ENCODE results near the gene TMPRSS13. TPM values are rescaled to one million over a fixed set of nuclear protein-coding genes. Genes with fewer than 3 reads are reported as not detected.

The TMPRSS13 gene
- polyA plus RNA-seq, 1 donor from 2014 or later: not detected

DNA sequence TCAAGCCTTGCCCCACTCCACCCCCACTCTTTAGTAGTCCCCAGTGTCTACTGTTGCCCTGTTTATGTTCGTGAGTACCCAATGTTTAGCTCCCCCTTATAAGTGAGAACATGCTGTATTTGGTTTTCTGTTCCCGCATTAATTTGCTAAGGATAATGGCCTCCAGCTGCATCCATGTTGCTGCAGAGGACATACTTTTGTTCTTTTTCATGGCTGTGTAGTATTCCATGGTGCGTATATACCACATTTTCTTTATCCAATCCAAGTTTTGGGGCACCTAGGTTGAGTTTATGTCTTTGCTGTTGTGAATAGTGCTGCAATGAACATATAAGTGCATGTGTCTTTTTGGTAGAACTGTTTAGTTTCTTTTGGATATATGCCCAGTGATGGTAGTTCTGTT lies 36.6 kb downstream of the TMPRSS13 start:
- Histone ChIP-seq H2AFZ (ENCODE audit: low read depth, low read length) (no peak overlapping the region), H3K27ac (ENCODE audit: low read length) (no peak overlapping the region), H3K79me2 (replicated peaks; ENCODE audit: insufficient read depth, low read length) (no peaks in the 10 kb centered on the region), H3K27me3 (ENCODE audit: insufficient read depth, low read depth, low read length) (no peaks in the 10 kb centered on the region), H3K36me3 (ENCODE audit: insufficient read depth, low read length) (no peaks in the 10 kb centered on the region), H3K4me3 (ENCODE audit: low read length) (no peak overlapping the region), H3K4me2 (ENCODE audit: low read length) (no peak overlapping the region), H3K9me3 (ENCODE audit: low read length) (no peaks in the 10 kb centered on the region), H3F3A (ENCODE audit: insufficient read depth, low read length, poor library complexity, severe bottlenecking) (no peaks in the 10 kb centered on the region), H3K9me2 (ENCODE audit: insufficient read depth, low read length) (no peaks in the 10 kb centered on the region), H4K20me1 (ENCODE audit: insufficient read depth) (no peaks in the 10 kb centered on the region), H3K9ac (ENCODE audit: low read length) (no peak overlapping the region)
- TF ChIP-seq, protein P1, sequence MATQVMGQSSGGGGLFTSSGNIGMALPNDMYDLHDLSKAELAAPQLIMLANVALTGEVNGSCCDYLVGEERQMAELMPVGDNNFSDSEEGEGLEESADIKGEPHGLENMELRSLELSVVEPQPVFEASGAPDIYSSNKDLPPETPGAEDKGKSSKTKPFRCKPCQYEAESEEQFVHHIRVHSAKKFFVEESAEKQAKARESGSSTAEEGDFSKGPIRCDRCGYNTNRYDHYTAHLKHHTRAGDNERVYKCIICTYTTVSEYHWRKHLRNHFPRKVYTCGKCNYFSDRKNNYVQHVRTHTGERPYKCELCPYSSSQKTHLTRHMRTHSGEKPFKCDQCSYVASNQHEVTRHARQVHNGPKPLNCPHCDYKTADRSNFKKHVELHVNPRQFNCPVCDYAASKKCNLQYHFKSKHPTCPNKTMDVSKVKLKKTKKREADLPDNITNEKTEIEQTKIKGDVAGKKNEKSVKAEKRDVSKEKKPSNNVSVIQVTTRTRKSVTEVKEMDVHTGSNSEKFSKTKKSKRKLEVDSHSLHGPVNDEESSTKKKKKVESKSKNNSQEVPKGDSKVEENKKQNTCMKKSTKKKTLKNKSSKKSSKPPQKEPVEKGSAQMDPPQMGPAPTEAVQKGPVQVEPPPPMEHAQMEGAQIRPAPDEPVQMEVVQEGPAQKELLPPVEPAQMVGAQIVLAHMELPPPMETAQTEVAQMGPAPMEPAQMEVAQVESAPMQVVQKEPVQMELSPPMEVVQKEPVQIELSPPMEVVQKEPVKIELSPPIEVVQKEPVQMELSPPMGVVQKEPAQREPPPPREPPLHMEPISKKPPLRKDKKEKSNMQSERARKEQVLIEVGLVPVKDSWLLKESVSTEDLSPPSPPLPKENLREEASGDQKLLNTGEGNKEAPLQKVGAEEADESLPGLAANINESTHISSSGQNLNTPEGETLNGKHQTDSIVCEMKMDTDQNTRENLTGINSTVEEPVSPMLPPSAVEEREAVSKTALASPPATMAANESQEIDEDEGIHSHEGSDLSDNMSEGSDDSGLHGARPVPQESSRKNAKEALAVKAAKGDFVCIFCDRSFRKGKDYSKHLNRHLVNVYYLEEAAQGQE (IDR thresholded peaks at IDR 0.05; ENCODE audit: borderline replicate concordance): no peak
- no peak for TF ChIP-seq MXI1 (conservative IDR thresholded peaks at IDR 0.05; ENCODE audit: poor library complexity, severe bottlenecking)
- no peak for TF ChIP-seq SMC3 (conservative IDR thresholded peaks at IDR 0.05; ENCODE audit: poor library complexity)
- TF ChIP-seq EZH2 (IDR thresholded peaks at IDR 0.05; ENCODE audit: borderline replicate concordance, insufficient read depth, low read length, poor library complexity, severe bottlenecking): no peak
- no peak for TF ChIP-seq POLR2AphosphoS5 (IDR thresholded peaks at IDR 0.05)
- TF ChIP-seq, protein P2, sequence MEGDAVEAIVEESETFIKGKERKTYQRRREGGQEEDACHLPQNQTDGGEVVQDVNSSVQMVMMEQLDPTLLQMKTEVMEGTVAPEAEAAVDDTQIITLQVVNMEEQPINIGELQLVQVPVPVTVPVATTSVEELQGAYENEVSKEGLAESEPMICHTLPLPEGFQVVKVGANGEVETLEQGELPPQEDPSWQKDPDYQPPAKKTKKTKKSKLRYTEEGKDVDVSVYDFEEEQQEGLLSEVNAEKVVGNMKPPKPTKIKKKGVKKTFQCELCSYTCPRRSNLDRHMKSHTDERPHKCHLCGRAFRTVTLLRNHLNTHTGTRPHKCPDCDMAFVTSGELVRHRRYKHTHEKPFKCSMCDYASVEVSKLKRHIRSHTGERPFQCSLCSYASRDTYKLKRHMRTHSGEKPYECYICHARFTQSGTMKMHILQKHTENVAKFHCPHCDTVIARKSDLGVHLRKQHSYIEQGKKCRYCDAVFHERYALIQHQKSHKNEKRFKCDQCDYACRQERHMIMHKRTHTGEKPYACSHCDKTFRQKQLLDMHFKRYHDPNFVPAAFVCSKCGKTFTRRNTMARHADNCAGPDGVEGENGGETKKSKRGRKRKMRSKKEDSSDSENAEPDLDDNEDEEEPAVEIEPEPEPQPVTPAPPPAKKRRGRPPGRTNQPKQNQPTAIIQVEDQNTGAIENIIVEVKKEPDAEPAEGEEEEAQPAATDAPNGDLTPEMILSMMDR (IDR thresholded peaks at IDR 0.05; ENCODE audit: poor library complexity, severe bottlenecking): no peak
- TF ChIP-seq EP300 (conservative IDR thresholded peaks at IDR 0.05; ENCODE audit: poor library complexity, severe bottlenecking): no peak
- TF ChIP-seq TAF1 (IDR thresholded peaks at IDR 0.05; ENCODE audit: low read depth): no peak

DNA sequence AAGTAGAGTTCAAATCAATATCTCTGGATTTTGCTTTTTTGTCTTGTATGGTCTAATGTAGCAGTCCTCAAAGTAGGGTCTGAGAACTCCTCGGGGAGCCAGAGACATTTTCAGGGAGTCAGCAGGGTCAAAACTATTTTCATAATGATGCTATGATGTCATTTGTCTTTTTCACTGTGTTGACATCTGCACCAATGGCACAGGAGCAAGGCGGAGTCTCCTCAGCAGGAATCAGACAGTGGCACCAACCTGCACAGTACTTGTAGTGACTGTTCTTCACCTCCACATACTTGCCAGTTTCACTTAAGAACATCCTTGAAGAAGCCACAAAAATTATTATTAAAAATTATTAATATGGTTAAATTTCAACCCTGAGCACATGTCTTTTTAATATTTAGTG lies 37.8 kb downstream of the TMPRSS13 start:
- no peaks in the 10 kb centered on the region for H3K79me2 ChIP-seq (replicated peaks; ENCODE audit: insufficient read depth, low read length)
- no peak for TF ChIP-seq TAF1 (IDR thresholded peaks at IDR 0.05; ENCODE audit: low read depth)
- no peak for TF ChIP-seq MXI1 (conservative IDR thresholded peaks at IDR 0.05; ENCODE audit: poor library complexity, severe bottlenecking)
- no peak for TF ChIP-seq POLR2AphosphoS5 (IDR thresholded peaks at IDR 0.05)
- no peak for TF ChIP-seq SMC3 (conservative IDR thresholded peaks at IDR 0.05; ENCODE audit: poor library complexity)
- no peak for TF ChIP-seq EP300 (conservative IDR thresholded peaks at IDR 0.05; ENCODE audit: poor library complexity, severe bottlenecking)
- TF ChIP-seq, protein P2 (IDR thresholded peaks at IDR 0.05; ENCODE audit: poor library complexity, severe bottlenecking): no peak
- TF ChIP-seq, protein P1 (IDR thresholded peaks at IDR 0.05; ENCODE audit: borderline replicate concordance): no peak
- TF ChIP-seq RAD21 (conservative IDR thresholded peaks at IDR 0.05): no peak
- no peak for TF ChIP-seq EZH2 (IDR thresholded peaks at IDR 0.05; ENCODE audit: borderline replicate concordance, insufficient read depth, low read length, poor library complexity, severe bottlenecking)
- no peak overlapping the region for H3K4me2 ChIP-seq (ENCODE audit: low read length)

More for the DNA sequence above, 37.8 kb downstream of the TMPRSS13 start:
- Histone ChIP-seq H3K9ac (ENCODE audit: low read length) (no peak overlapping the region), H3F3A (ENCODE audit: insufficient read depth, low read length, poor library complexity, severe bottlenecking) (no peaks in the 10 kb centered on the region), H3K9me3 (ENCODE audit: low read length) (no peaks in the 10 kb centered on the region), H3K4me3 (ENCODE audit: low read length) (no peak overlapping the region), H3K9me2 (ENCODE audit: insufficient read depth, low read length) (no peaks in the 10 kb centered on the region), H3K27ac (ENCODE audit: low read length) (no peak overlapping the region), H3K27me3 (ENCODE audit: insufficient read depth, low read depth, low read length) (no peaks in the 10 kb centered on the region), H3K36me3 (ENCODE audit: insufficient read depth, low read length) (no peaks in the 10 kb centered on the region), H2AFZ (ENCODE audit: low read depth, low read length) (no peak overlapping the region), H4K20me1 (ENCODE audit: insufficient read depth) (no peaks in the 10 kb centered on the region)

Measured in neural cell (in vitro differentiated cells).